Gastroesophageal sphincter (tissue), 4 donors: ENCODE measurements around the gene SP2. TPM values are rescaled to one million over a fixed set of nuclear protein-coding genes. Genes with fewer than 3 reads are reported as not detected.

Experiments used
- ATAC-seq: fragments of 150-250 bp; one replicate; pipeline ENCODE4 v1.9.1; 2016; ENCODE audit warnings: mild to moderate bottlenecking, moderate library complexity
- H3K27ac ChIP-seq, 4 donors: fragments of 200-600 bp; sonication (generic) in 3 of 4; 1 replicate in 3 of 4; 2 replicates in 1 of 4; pipeline ENCODE4 v1.5.1; 2016 to 2019
- H3K27me3 ChIP-seq: fragments of 200-600 bp; sonication (generic); one replicate; pipeline ENCODE4 v1.5.1; 2019
- H3K36me3 ChIP-seq, 2 donors: fragments of 200-600 bp; sonication (generic); one replicate each; pipeline ENCODE4 v1.5.1; 2019; ENCODE audit warnings: control low read depth in 1 of 2
- H3K4me1 ChIP-seq, 3 donors: fragments of 200-600 bp; sonication (generic); 1 replicate in 2 of 3; 2 replicates in 1 of 3; pipeline ENCODE4 v1.5.1; 2016 to 2019; ENCODE audit warnings: control low read depth in 2 of 3
- H3K4me3 ChIP-seq, 2 donors: fragments of 200-600 bp; sonication (generic); one replicate each; pipeline ENCODE4 v1.5.1; 2019; ENCODE audit warnings: mild to moderate bottlenecking in 1 of 2, moderate library complexity in 1 of 2
- H3K9me3 ChIP-seq, 3 donors: fragments of 200-600 bp; sonication (generic); one replicate each; pipeline ENCODE4 v1.5.1; 2017 to 2019; ENCODE audit warnings: control low read depth in 2 of 3
- CTCF ChIP-seq, 4 experiments: fragments of 200-600 bp in 2 of 4; fragments of 450-650 bp in 2 of 4; sonication (generic) in 1 of 4; IDR thresholded peaks; one replicate each; pipeline ENCODE4 v1.5.1; 2017 to 2019; ENCODE audit warnings: antibody characterized with exemption in 4 of 4, mild to moderate bottlenecking in 2 of 4, moderate library complexity in 2 of 4
- EP300 ChIP-seq: sonication (generic); formaldehyde crosslinking; IDR thresholded peaks from one replicate; pipeline ENCODE4 v1.6.1; 2017; ENCODE audit warnings: antibody characterized with exemption, mild to moderate bottlenecking
- POLR2A ChIP-seq, 2 donors: fragments of 450-650 bp; IDR thresholded peaks; one replicate each; pipeline ENCODE4 v1.6.1; 2017; ENCODE audit warnings: antibody characterized with exemption in 2 of 2, mild to moderate bottlenecking in 2 of 2, moderate library complexity in 1 of 2
- POLR2AphosphoS5 ChIP-seq: sonication (generic); formaldehyde crosslinking; IDR thresholded peaks from one replicate; pipeline ENCODE4 v1.6.1; 2017; ENCODE audit warnings: antibody characterized with exemption
- whole genome bisulfite sequencing, 2 donors: methylation state at CpG; one replicate each; pipeline ENCODE4 v1.1.5; 2018; ENCODE audit warnings: low coverage in 1 of 2; 5-methylcytosine and 5-hydroxymethylcytosine counted together
- total RNA-seq, 4 donors: library from RNA; depleted of rRNA; stranded (reverse); fragments of >200 nt; gene quantifications; one replicate each; pipeline ENCODE4 v1.1.0, GENCODE V29; 2016

The SP2 gene
- total RNA-seq, 4 donors from 2014 or later: 3.4 to 16.2 (median 10.0) TPM

DNA sequence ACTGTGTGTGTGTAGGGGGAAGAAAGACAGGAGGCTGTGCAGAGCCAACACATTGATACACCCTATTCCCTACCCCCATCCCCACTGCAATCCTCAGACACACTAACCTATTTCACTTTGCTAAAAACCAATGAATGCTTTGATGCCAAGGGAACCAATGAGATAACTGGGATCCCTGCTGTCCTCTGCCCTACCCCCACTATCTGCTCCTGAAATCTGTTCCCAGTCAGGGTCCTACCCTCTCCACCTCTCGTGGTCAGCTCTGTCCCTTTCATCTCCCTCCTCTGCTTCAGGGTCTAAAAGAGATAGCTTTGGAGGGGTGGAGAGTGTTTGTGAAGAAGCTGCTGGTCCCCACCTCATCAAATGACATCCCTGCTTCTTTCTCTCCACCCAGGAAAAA is 26.0 kb upstream of the SP2 start:
- no peak for ATAC-seq
- Histone ChIP-seq H3K9me3 (no peaks in the 10 kb centered on the region), H3K4me1 (peaks cover 0 to 7% (median 0%) of the 10 kb centered on the region in 3 donors), H3K27me3 (peaks cover 97% of the 10 kb centered on the region), H3K36me3 (no peaks in the 10 kb centered on the region), H3K4me3 (no peak overlapping the region), H3K27ac (no peak overlapping the region)
- TF ChIP-seq CTCF (IDR thresholded peaks at IDR 0.05): no peak
- no peak for TF ChIP-seq POLR2AphosphoS5
- TF ChIP-seq POLR2A (IDR thresholded peaks at IDR 0.05): no peak
- no peak for TF ChIP-seq EP300
- WGBS, 2 donors: 14% methylated on average over 1 of the region's 1 CpG; no CpG with 5 or more reads in 1 of the 2 donors

- no peak overlapping the region for H3K4me3 ChIP-seq
- no peaks in the 10 kb centered on the region for H3K36me3 ChIP-seq
- no peaks in the 10 kb centered on the region for H3K9me3 ChIP-seq
- peaks cover 0 to 7% (median 0%) of the 10 kb centered on the region in 3 donors for H3K4me1 ChIP-seq
- no peak for ATAC-seq
- H3K27me3 ChIP-seq: peaks cover 100% of the 10 kb centered on the region
- no peak overlapping the region for H3K27ac ChIP-seq
- TF ChIP-seq EP300 (no peak), POLR2A (IDR thresholded peaks at IDR 0.05) (no peak), POLR2AphosphoS5 (no peak), CTCF (IDR thresholded peaks at IDR 0.05) (no peak)
Measured at GRCh38 chr17:47871048-47871447, 25.0 kb upstream of the SP2 start.

DNA sequence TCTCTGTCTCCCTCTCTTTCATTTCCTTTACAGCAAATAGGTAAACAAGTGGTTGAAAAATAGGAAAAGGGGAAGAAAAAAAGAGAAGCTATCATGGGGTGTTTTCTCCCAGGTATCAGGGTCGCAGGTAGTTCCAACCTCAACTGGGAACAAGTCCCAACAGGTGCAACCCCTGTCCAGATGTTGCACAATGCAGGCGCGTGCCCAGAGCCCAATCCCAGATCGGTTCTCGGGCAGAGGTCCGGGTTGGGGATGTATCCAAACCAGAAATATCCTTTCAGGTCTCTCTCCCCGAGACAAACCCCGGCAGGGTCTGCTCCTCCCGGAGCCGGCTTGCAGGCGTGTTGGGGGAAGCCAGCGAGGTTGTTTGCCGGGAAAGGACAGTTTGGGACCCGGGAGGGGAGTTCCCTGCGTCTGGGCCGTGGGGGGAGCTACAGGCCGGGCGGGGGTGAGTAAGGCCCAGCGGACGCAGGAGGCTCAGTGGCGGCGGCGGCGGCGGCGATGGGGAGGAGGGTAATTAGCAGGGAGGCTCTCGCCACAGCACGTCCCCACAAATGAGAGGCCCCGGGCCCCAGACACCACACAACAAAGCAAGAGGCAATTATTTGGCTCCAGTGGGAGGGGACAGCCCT is 23.9 kb upstream of the SP2 start:
- H3K9me3 ChIP-seq: no peaks in the 10 kb centered on the region
- no peak for TF ChIP-seq CTCF (IDR thresholded peaks at IDR 0.05)
- TF ChIP-seq POLR2A (IDR thresholded peaks at IDR 0.05): no peak
- TF ChIP-seq POLR2AphosphoS5: no peak
- TF ChIP-seq EP300: no peak
- no peaks in the 10 kb centered on the region for H3K36me3 ChIP-seq
- ATAC-seq: no peak
- no peak overlapping the region for H3K4me3 ChIP-seq
- peaks cover 98% of the 10 kb centered on the region for H3K27me3 ChIP-seq
- no peak overlapping the region for H3K27ac ChIP-seq
- peaks cover 0 to 7% (median 0%) of the 10 kb centered on the region in 3 donors for H3K4me1 ChIP-seq
- WGBS, 2 donors: 30% methylated on average over 5 of the region's 29 CpGs; no CpG with 5 or more reads in 1 of the 2 donors

DNA sequence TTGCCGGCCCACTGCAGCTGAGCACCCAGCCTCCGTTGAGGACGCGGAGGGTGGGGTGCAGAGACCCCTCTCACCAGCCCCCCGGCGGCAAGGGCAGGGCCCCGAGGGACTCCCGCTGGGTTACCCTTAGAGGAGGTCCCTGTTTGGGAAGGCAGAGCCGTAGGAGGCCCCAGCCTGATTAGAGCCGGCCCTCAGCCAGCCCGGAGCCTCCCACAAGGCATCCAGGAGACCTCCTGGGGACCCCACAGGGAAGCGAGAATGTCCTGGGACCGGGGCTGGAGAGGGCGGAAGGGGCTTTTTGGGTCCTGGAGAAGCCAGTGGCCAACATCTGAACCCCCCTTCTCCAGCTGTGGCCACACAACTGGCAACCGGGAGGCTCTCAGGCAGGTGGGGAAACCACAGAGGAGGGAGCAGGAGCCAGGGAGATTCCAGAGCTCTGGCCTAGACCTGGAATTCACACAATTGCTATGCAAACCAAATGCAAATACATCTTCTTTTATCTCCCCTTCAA is 23.3 kb upstream of the SP2 start:
- Histone ChIP-seq H3K4me1 (peaks cover 0 to 7% (median 0%) of the 10 kb centered on the region in 3 donors), H3K27ac (no peak overlapping the region), H3K9me3 (no peaks in the 10 kb centered on the region), H3K36me3 (no peaks in the 10 kb centered on the region), H3K4me3 (no peak overlapping the region), H3K27me3 (peaks cover 98% of the 10 kb centered on the region)
- 20 to 40% methylated on average over 1 of the region's 15 CpGs for WGBS, 2 donors
- no peak for ATAC-seq
- TF ChIP-seq CTCF (IDR thresholded peaks at IDR 0.05) (no peak), POLR2A (IDR thresholded peaks at IDR 0.05) (no peak), POLR2AphosphoS5 (no peak), EP300 (no peak)
